Erythroblast (primary cell): ENCODE measurements around the gene TEKTIP1.
"Not testable (repeated sequence)": the region's sequence is repeated elsewhere in the genome, so short reads cannot be mapped to it uniquely, and the experiment has no call there.

Experiments
- DNase-seq, 2 experiments: peaks; one replicate each; lab custom pipeline; 2025; lab: John Stamatoyannopoulos, UW
- GATA1 ChIP-seq: IDR thresholded peaks from 2 replicates; pipeline ENCODE4 v1.6.1; 2011; ENCODE audit warnings: low read depth, mild to moderate bottlenecking, control low read depth, low read length, moderate library complexity
- POLR2A ChIP-seq: IDR thresholded peaks from 2 replicates; pipeline ENCODE4 v1.6.1; 2011; ENCODE audit warnings: mild to moderate bottlenecking, low read length

The TEKTIP1 gene

GRCh38 chr19:3557461-3558248 is 18.7 kb downstream of the TEKTIP1 start, which contains the start of gene MFSD12:
Gene MFSD12, minus strand, starts transcription at chr19:3557586. Its CDS starts 183 bp downstream, at chr19:3557403.
- peak; percentile 93 to 97 for DNase-seq
- TF ChIP-seq POLR2A (peak; percentile 43), GATA1 (no peak)

GRCh38 chr19:3563709-3564524 is 24.9 kb downstream of the TEKTIP1 start:
- TF ChIP-seq GATA1 (no peak), POLR2A (no peak)
- DNase-seq: no peak

- DNase-seq: no peak
- TF ChIP-seq POLR2A (no peak), GATA1 (no peak)
These were observed 26.2 kb downstream of the TEKTIP1 start for GRCh38 chr19:3565139-3565538.

GRCh38 chr19:3570042-3570441 is 31.1 kb downstream of the TEKTIP1 start:
- not testable (repeated sequence) for DNase-seq

- DNase-seq: no peak
- no peak for TF ChIP-seq GATA1
These were observed 31.6 kb downstream of the TEKTIP1 start for GRCh38 chr19:3570606-3571011.

GRCh38 chr19:3572132-3572854 is 33.3 kb downstream of the TEKTIP1 start:
- DNase-seq: peak; percentile 100
- TF ChIP-seq GATA1 (no peak), POLR2A (no peak)

- TF ChIP-seq GATA1 (no peak), POLR2A (no peak)
- no peak for DNase-seq
These were observed 33.8 kb downstream of the TEKTIP1 start, which contains the start of gene HMG20B for GRCh38 chr19:3572855-3573161. Gene HMG20B, plus strand, starts transcription at chr19:3572944. Its CDS starts 366 bp downstream, at chr19:3573310.

- no peak for TF ChIP-seq POLR2A
- TF ChIP-seq GATA1: no peak
- DNase-seq: peak in 1 of 2 experiments; percentile 66
These were observed 34.3 kb downstream of the TEKTIP1 start for GRCh38 chr19:3573162-3573857.

GRCh38 chr19:3573858-3574637 is 35.1 kb downstream of the TEKTIP1 start:
- peak; percentile 86 to 90 for DNase-seq
- TF ChIP-seq POLR2A (no peak), GATA1 (no peak)

GRCh38 chr19:3575260-3575741 is 36.3 kb downstream of the TEKTIP1 start:
- DNase-seq: peak; percentile 55 to 60
- TF ChIP-seq POLR2A (no peak), GATA1 (no peak)

GRCh38 chr19:3575949-3576673 is 37.1 kb downstream of the TEKTIP1 start:
- TF ChIP-seq POLR2A (peak; percentile 1), GATA1 (no peak)
- DNase-seq: no peak
